Endodermal cell (in vitro differentiated cells): ENCODE results near the gene MYO1B. TPM values are rescaled to one million over a fixed set of nuclear protein-coding genes. Genes with fewer than 3 reads are reported as not detected.
A peak's percentile ranks its signal among the peaks of the same experiment; 100 is the strongest.

Source experiments
- DNase-seq: peaks from one replicate; pipeline ENCODE4 v3.0.0-alpha.2; 2017
- H3K27ac ChIP-seq: 2 replicates; pipeline ENCODE4 v1.5.1; 2013; ENCODE audit warnings: mild to moderate bottlenecking, low read depth, low read length, moderate library complexity
- H3K27me3 ChIP-seq: 2 replicates; pipeline ENCODE4 v1.6.1; 2013; ENCODE audit warnings: mild to moderate bottlenecking, low read length, moderate library complexity; ENCODE audit not compliant: insufficient read depth, control insufficient read depth, poor library complexity, severe bottlenecking
- H3K36me3 ChIP-seq: 2 replicates; pipeline ENCODE4 v1.7.0; 2013; ENCODE audit warnings: mild to moderate bottlenecking, low read length, moderate library complexity; ENCODE audit not compliant: control insufficient read depth, insufficient read depth
- H3K4me1 ChIP-seq: one replicate; pipeline ENCODE4 v1.7.0; 2013; ENCODE audit warnings: low read length; ENCODE audit not compliant: control insufficient read depth, insufficient read depth
- H3K4me3 ChIP-seq: 2 replicates; pipeline ENCODE4 v1.5.1; 2013; ENCODE audit warnings: mild to moderate bottlenecking, low read length, moderate library complexity
- H3K9ac ChIP-seq: 2 replicates; pipeline ENCODE4 v1.6.1; 2013; ENCODE audit warnings: mild to moderate bottlenecking, low read length, moderate library complexity; ENCODE audit not compliant: poor library complexity, severe bottlenecking; ENCODE audit errors: extremely low read depth
- H3K9me3 ChIP-seq: 2 replicates; pipeline ENCODE4 v1.6.1; 2013; ENCODE audit warnings: mild to moderate bottlenecking, low read length, moderate library complexity; ENCODE audit not compliant: control insufficient read depth
- H3K27ac Mint-ChIP-seq: 2 replicates; pipeline ENCODE4 v1.8.0; 2020; ENCODE audit warnings: mixed read lengths
- H3K27me3 Mint-ChIP-seq: 2 replicates; pipeline ENCODE4 v1.8.0; 2021; ENCODE audit warnings: mild to moderate bottlenecking, mixed read lengths; ENCODE audit not compliant: insufficient read depth
- H3K36me3 Mint-ChIP-seq: 2 replicates; pipeline ENCODE4 v1.8.0; 2020; ENCODE audit warnings: low read depth, mixed read lengths
- H3K4me1 Mint-ChIP-seq: 2 replicates; pipeline ENCODE4 v1.8.0; 2020; ENCODE audit warnings: mixed read lengths
- H3K4me3 Mint-ChIP-seq: 2 replicates; pipeline ENCODE4 v1.8.0; 2020; ENCODE audit warnings: mild to moderate bottlenecking, moderate library complexity, mixed read lengths
- H3K9me3 Mint-ChIP-seq: 2 replicates; pipeline ENCODE4 v1.8.0; 2020; ENCODE audit warnings: mild to moderate bottlenecking, mixed read lengths
- CTCF ChIP-seq: fragments of 200-600 bp; sonication (generic); conservative IDR thresholded peaks from 2 replicates; pipeline ENCODE4 v1.5.0; 2021; ENCODE audit warnings: antibody characterized with exemption, mild to moderate bottlenecking
- WGBS, 2 experiments: methylation state at CpG; one replicate each; pipeline versions ENCODE4 v1.1.5 to v1.1.7; 2013; ENCODE audit warnings: missing lambda C conversion rate in 2 of 2, mixed read lengths in 1 of 2; ENCODE audit not compliant: insufficient coverage in 1 of 2, insufficient read length in 1 of 2; 5-methylcytosine and 5-hydroxymethylcytosine counted together
- total RNA-seq, 2 donors: library from RNA; stranded (reverse); fragmentation: NEBNext Ultra II Directional in 1 of 2; extraction: Animal tissue kit (Norgen Biotek cat#: 25700) in 1 of 2; gene quantifications; 2 replicates in 1 of 2; 3 replicates in 1 of 2; pipeline ENCODE4 v1.2.1, GENCODE V29; 2021

MYO1B gene
- total RNA-seq, 2 donors from 2014 or later = 145 to 154 TPM

GRCh38 chr2:191252699-191253098 lies 7.5 kb downstream of the MYO1B start:
- no peak for DNase-seq
- no peak overlapping the region for H3K27ac Mint-ChIP-seq
- no peaks in the 10 kb centered on the region for H3K9me3 Mint-ChIP-seq
- no peak overlapping the region for H3K4me3 Mint-ChIP-seq
- peaks cover 64% of the 10 kb centered on the region for H3K4me1 Mint-ChIP-seq
- peaks cover 43% of the 10 kb centered on the region for H3K4me1 ChIP-seq
- peak overlapping the region; percentile 6 for H3K4me3 ChIP-seq
- H3K9me3 ChIP-seq = no peaks in the 10 kb centered on the region
- no peaks in the 10 kb centered on the region for H3K27me3 ChIP-seq
- peaks cover 3% of the 10 kb centered on the region for H3K36me3 Mint-ChIP-seq
- no peak overlapping the region for H3K9ac ChIP-seq
- no peak for TF ChIP-seq CTCF
- H3K27ac ChIP-seq = no peak overlapping the region
- WGBS, 2 experiments = 84 to 95% methylated on average over 2 of the region's 2 CpGs
- peaks cover 46% of the 10 kb centered on the region for H3K36me3 ChIP-seq
- no peaks in the 10 kb centered on the region for H3K27me3 Mint-ChIP-seq

DNA sequence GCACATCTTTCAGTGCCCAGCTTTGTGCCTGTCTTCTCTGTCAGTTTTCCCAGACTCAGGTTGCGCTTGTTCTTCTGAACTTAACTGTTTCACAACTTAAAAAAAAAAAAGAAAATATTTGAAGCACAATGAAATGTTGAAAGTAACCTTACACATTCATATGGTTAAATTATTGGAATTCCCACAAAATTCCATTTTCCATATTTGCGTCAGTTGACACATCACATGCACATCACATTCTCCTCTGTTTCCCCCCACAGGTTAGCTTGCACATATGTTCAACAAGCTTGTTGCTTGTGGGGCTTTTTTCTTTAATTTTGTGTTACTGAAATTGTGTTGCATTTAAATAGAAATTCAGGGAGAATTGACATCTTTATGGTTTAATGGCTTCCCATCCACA lies 8.3 kb downstream of the MYO1B start:
- H3K9me3 Mint-ChIP-seq = no peaks in the 10 kb centered on the region
- Histone ChIP-seq H3K9me3 (no peaks in the 10 kb centered on the region), H3K4me3 (no peak overlapping the region), H3K9ac (no peak overlapping the region), H3K4me1 (peaks cover 37% of the 10 kb centered on the region), H3K27me3 (no peaks in the 10 kb centered on the region), H3K36me3 (peaks cover 47% of the 10 kb centered on the region), H3K27ac (no peak overlapping the region)
- WGBS, 2 experiments = 100% methylated on average over 2 of the region's 2 CpGs; no CpG with 5 or more reads in 1 of the 2 experiments
- H3K4me1 Mint-ChIP-seq = peaks cover 57% of the 10 kb centered on the region
- no peak overlapping the region for H3K4me3 Mint-ChIP-seq
- no peak overlapping the region for H3K27ac Mint-ChIP-seq
- no peak for TF ChIP-seq CTCF
- no peaks in the 10 kb centered on the region for H3K36me3 Mint-ChIP-seq
- no peaks in the 10 kb centered on the region for H3K27me3 Mint-ChIP-seq
- DNase-seq = no peak

- TF ChIP-seq CTCF = no peak
- Histone ChIP-seq H3K27ac (no peak overlapping the region), H3K9me3 (no peaks in the 10 kb centered on the region), H3K36me3 (peaks cover 35% of the 10 kb centered on the region), H3K9ac (no peak overlapping the region), H3K27me3 (no peaks in the 10 kb centered on the region), H3K4me3 (no peak overlapping the region), H3K4me1 (peaks cover 20% of the 10 kb centered on the region)
- WGBS, 2 experiments = 94 to 98% methylated on average over 4 of the region's 4 CpGs
- H3K4me1 Mint-ChIP-seq = peaks cover 45% of the 10 kb centered on the region
- no peak overlapping the region for H3K4me3 Mint-ChIP-seq
- no peaks in the 10 kb centered on the region for H3K9me3 Mint-ChIP-seq
- DNase-seq = no peak
- H3K27me3 Mint-ChIP-seq = no peaks in the 10 kb centered on the region
- H3K27ac Mint-ChIP-seq = no peak overlapping the region
- H3K36me3 Mint-ChIP-seq = no peaks in the 10 kb centered on the region
Observed at GRCh38 chr2:191255271-191255670, 10.1 kb downstream of the MYO1B start.
